ENCODE results near the gene GNG7.
A peak's percentile ranks its signal among the peaks of the same experiment; 100 is the strongest.

Gene GNG7

DNA sequence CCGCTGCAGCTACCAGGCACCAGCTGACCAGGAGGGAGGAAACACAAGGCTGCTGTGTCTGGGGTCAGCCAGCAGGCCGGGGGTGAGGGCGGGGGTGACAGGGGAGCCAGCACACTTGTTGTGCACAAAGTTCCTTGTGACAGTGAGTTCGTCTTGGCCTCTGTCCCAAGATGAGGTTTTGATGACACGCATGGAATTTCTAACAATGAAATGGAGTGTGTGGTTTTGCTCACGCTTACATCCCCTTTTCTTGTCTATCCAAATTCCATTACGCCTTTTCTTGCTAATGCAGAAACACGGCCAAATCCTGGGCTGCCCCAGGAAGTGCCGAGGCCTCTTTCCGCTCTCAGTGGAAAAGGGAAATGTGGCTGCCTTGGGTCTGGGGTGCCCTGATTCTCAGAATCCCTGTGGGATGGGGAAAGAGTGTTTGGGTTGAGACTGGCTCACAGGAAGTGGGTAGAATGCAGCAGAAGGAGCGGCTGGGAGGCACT lies 152.7 kb downstream of the GNG7 start:
- no peaks in the 10 kb centered on the region for H3K27me3 ChIP-seq (ENCODE audit: control insufficient read depth, insufficient read depth, low read length)
- H3K36me3 ChIP-seq (ENCODE audit: control insufficient read depth, insufficient read depth, low read length), result no peaks in the 10 kb centered on the region
- TF ChIP-seq, protein P1, sequence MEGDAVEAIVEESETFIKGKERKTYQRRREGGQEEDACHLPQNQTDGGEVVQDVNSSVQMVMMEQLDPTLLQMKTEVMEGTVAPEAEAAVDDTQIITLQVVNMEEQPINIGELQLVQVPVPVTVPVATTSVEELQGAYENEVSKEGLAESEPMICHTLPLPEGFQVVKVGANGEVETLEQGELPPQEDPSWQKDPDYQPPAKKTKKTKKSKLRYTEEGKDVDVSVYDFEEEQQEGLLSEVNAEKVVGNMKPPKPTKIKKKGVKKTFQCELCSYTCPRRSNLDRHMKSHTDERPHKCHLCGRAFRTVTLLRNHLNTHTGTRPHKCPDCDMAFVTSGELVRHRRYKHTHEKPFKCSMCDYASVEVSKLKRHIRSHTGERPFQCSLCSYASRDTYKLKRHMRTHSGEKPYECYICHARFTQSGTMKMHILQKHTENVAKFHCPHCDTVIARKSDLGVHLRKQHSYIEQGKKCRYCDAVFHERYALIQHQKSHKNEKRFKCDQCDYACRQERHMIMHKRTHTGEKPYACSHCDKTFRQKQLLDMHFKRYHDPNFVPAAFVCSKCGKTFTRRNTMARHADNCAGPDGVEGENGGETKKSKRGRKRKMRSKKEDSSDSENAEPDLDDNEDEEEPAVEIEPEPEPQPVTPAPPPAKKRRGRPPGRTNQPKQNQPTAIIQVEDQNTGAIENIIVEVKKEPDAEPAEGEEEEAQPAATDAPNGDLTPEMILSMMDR (IDR thresholded peaks at IDR 0.05), result no peak
- no peak overlapping the region for H3K4me3 ChIP-seq (ENCODE audit: low read depth, low read length)
- H3K27ac ChIP-seq, result peak overlapping the region; percentile 32
- no peaks in the 10 kb centered on the region for H3K79me2 ChIP-seq
- no peak overlapping the region for H3K9ac ChIP-seq
- no peak overlapping the region for H3K4me2 ChIP-seq (ENCODE audit: low read length)
- no peaks in the 10 kb centered on the region for H3K9me3 ChIP-seq (ENCODE audit: control insufficient read depth, low read length)
- no peak overlapping the region for H2AFZ ChIP-seq
- H3K4me1 ChIP-seq, result no peaks in the 10 kb centered on the region

DNA sequence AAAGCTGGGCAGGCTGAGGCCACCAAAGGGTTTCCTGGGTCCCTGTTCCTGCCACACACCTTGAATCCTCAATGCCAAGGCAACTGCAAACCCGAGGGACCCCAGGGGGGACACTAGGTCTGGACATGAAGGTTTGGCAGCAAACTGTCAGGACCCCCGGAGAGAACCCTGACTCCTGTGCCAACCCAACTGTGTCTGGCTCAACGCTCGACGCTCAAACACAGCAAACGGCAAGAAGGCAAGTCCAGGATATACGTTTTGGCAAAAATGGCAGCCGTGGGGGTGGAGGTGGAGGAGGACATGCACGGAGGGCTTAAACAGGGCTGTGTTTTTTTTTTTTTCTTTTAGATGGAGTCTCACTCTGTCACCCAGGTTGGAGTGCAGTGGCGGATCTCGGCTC lies 153.5 kb downstream of the GNG7 start:
- Histone ChIP-seq H3K4me1 (peaks cover 4% of the 10 kb centered on the region), H3K79me2 (no peaks in the 10 kb centered on the region), H3K36me3 (ENCODE audit: control insufficient read depth, insufficient read depth, low read length) (no peaks in the 10 kb centered on the region), H2AFZ (no peak overlapping the region), H3K9me3 (ENCODE audit: control insufficient read depth, low read length) (no peaks in the 10 kb centered on the region), H3K27me3 (ENCODE audit: control insufficient read depth, insufficient read depth, low read length) (no peaks in the 10 kb centered on the region), H3K4me3 (ENCODE audit: low read depth, low read length) (no peak overlapping the region), H3K27ac (no peak overlapping the region), H3K9ac (no peak overlapping the region), H3K4me2 (ENCODE audit: low read length) (no peak overlapping the region)
- TF ChIP-seq, protein P1 (IDR thresholded peaks at IDR 0.05), result no peak

DNA sequence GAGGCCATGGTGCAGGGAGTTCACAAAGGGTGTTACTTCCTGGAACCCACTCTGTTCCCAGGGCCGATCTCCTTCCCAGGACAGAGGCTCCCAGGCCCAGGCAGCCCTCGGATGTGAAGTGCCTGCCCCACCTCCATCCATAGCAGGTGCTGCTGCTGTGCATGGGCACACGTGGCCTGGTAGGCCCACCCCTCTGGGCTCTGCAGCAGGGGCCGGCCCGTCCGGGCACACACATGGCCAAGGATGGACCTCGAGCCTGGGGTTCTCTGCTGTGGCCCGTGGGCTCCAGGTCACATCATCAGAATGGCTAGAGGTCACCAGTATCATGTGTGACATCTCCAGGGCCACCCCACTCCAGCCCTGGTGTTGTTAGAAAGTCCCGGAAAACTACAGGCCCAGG lies 154.8 kb downstream of the GNG7 start:
- H3K4me1 ChIP-seq, result peaks cover 15% of the 10 kb centered on the region

DNA sequence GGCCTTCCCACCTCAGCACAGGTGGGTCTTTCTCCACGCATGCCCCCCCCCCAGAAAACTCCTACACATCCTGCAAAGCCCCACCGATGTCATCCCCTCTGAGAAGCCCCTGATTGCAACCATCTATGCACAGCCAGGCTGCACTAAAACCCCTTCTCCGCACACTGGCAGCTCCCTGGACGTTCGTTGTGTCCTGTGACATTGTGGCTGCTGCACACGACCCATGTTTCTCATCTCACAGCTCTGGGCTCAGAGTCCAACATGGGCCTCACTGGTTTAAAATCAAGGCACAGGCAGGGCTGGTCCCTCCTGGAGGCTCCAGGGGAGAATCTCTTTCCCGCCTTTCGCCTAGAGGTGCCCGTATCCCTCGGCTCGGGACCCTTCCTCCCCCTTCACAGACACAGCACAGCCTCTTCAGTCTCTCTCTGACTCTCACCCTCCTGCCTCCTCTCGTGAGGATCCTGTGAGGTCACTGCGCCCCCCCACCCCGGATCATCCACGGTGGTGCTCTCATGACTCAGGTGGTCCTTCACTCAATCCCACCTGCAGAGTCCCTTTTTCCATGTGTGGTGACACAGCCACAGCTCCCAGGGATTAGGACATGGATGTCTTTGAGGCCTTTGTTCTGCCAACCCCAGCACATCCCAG lies 155.3 kb downstream of the GNG7 start:
- no peaks in the 10 kb centered on the region for H3K9me3 ChIP-seq (ENCODE audit: control insufficient read depth, low read length)
- TF ChIP-seq, protein P1 (IDR thresholded peaks at IDR 0.05), result no peak
- no peak overlapping the region for H3K4me2 ChIP-seq (ENCODE audit: low read length)
- H2AFZ ChIP-seq, result no peak overlapping the region
- H3K79me2 ChIP-seq, result no peaks in the 10 kb centered on the region
- H3K9ac ChIP-seq, result no peak overlapping the region
- H3K4me3 ChIP-seq (ENCODE audit: low read depth, low read length), result no peak overlapping the region
- H3K27me3 ChIP-seq (ENCODE audit: control insufficient read depth, insufficient read depth, low read length), result no peaks in the 10 kb centered on the region
- H3K4me1 ChIP-seq, result peaks cover 19% of the 10 kb centered on the region
- H3K27ac ChIP-seq, result no peak overlapping the region
- H3K36me3 ChIP-seq (ENCODE audit: control insufficient read depth, insufficient read depth, low read length), result no peaks in the 10 kb centered on the region

More for the DNA sequence above, 154.8 kb downstream of the GNG7 start:
- Histone ChIP-seq H3K9me3 (ENCODE audit: control insufficient read depth, low read length) (no peaks in the 10 kb centered on the region), H3K4me2 (ENCODE audit: low read length) (no peak overlapping the region), H3K27me3 (ENCODE audit: control insufficient read depth, insufficient read depth, low read length) (no peaks in the 10 kb centered on the region), H3K79me2 (no peaks in the 10 kb centered on the region), H2AFZ (no peak overlapping the region), H3K27ac (no peak overlapping the region), H3K9ac (no peak overlapping the region), H3K36me3 (ENCODE audit: control insufficient read depth, insufficient read depth, low read length) (no peaks in the 10 kb centered on the region), H3K4me3 (ENCODE audit: low read depth, low read length) (no peak overlapping the region)
- TF ChIP-seq, protein P1 (IDR thresholded peaks at IDR 0.05), result no peak

Measured in parathyroid adenoma (tissue), 2 donors.